Adrenal gland (tissue), 12 donors: ENCODE results near the gene CLEC11A. TPM values are rescaled to one million over a fixed set of nuclear protein-coding genes. Genes with fewer than 3 reads are reported as not detected.

Experiments
- DNase-seq, 7 donors: peaks; one replicate each; pipeline ENCODE4 v3.0.0-alpha.2; 2019 to 2020
- H3K27ac ChIP-seq, 5 donors: fragments of 200-600 bp; sonication (generic) in 4 of 5; 1 replicate in 3 of 5; 2 replicates in 2 of 5; pipeline versions ENCODE4 v1.5.1 to v1.8.0; 2016 to 2020; ENCODE audit warnings: mild to moderate bottlenecking in 1 of 5
- H3K27me3 ChIP-seq: fragments of 200-600 bp; 2 replicates; pipeline ENCODE4 v1.8.0; 2021
- H3K36me3 ChIP-seq, 2 donors: fragments of 200-600 bp; replicated peaks in 1 of 2; 1 replicate in 1 of 2; 2 replicates in 1 of 2; pipeline versions ENCODE4 v1.5.1 to v1.8.0; 2018 to 2022
- H3K4me1 ChIP-seq, 2 donors: fragments of 200-600 bp; replicated peaks in 1 of 2; 1 replicate in 1 of 2; 2 replicates in 1 of 2; pipeline versions ENCODE4 v1.5.1 to v1.8.0; 2018 to 2021
- H3K4me3 ChIP-seq, 4 donors: fragments of 200-600 bp; sonication (generic) in 3 of 4; one replicate each; pipeline ENCODE4 v1.5.1; 2016 to 2018
- H3K9me3 ChIP-seq, 3 donors: fragments of 200-600 bp; sonication (generic) in 1 of 3; replicated peaks in 1 of 3; 1 replicate in 2 of 3; 2 replicates in 1 of 3; pipeline versions ENCODE4 v1.5.1 to v1.8.0; 2016 to 2021
- CTCF ChIP-seq, 6 experiments: fragments of 450-650 bp in 4 of 6; fragments of 200-600 bp in 2 of 6; sonication (generic) in 1 of 6; IDR thresholded peaks; 1 replicate in 5 of 6; 2 replicates in 1 of 6; pipeline versions ENCODE4 v1.5.1 to v1.8.0; 2016 to 2021; ENCODE audit warnings: antibody characterized with exemption in 6 of 6, mild to moderate bottlenecking in 2 of 6, moderate library complexity in 1 of 6
- POLR2A ChIP-seq, 2 donors: fragments of 450-650 bp; IDR thresholded peaks; one replicate each; pipeline ENCODE4 v1.6.1; 2017; ENCODE audit warnings: antibody characterized with exemption in 2 of 2, mild to moderate bottlenecking in 2 of 2, moderate library complexity in 1 of 2
- WGBS, 4 donors: extraction: QIAGEN DNeasy Blood & Tissue Kit in 2 of 4; methylation state at CpG; one replicate each; pipeline versions ENCODE4 v1.1.5 to v1.1.7; 2013 to 2017; 5-methylcytosine and 5-hydroxymethylcytosine counted together
- intact Hi-C, 2 donors: fragments of 100-400 bp; cut with DNase I; formaldehyde crosslinking; loops; one replicate each; pipeline versions ENCODE4 v1.14.1 to v1.15.0; 2022 to 2023
- polyA plus RNA-seq, 3 donors: library from polyadenylated mRNA; stranded (reverse); fragments of 200-250 nt in 2 of 3; fragments of 350-450 nt in 1 of 3; fragmentation: Illumina TruSeq in 1 of 3; extraction: RNeasy Lipid Tissue Mini Kit (QIAGEN cat#74804) in 1 of 3; gene quantifications; one replicate each; pipeline ENCODE4 v1.2.3, GENCODE V29; 2013 to 2014
- total RNA-seq, 9 donors: library from RNA; depleted of rRNA in 4 of 9; stranded (reverse); fragments of >200 nt in 4 of 9; fragments of 120-200 nt in 1 of 9; fragmentation: NEBNext Ultra II Directional in 1 of 9; extraction: Animal tissue kit (Norgen Biotek cat#: 25700) in 1 of 9; gene quantifications; one replicate each; pipeline versions ENCODE4 v1.1.0 to v1.2.4, GENCODE V29; 2013 to 2023
- donor health status: healthy with polysubstance abuse.
- donor health status: Bipolar disorder and iron deficiency.
- donor health status: DM: yes; HTN: yes; CAD: no.
- donor health status: DM: no; HTN: no; CAD: no.
- donor health status: DM: no; HTN: no; CAD: no.
- donor health status: DM: yes; HTN: yes; CAD: no.

CLEC11A gene
- total and polyA plus RNA-seq, 12 donors, result 1.6 to 53.8 (median 26.6) TPM

GRCh38 chr19:50717026-50717723 is 6.0 kb upstream of the CLEC11A start:
- intact Hi-C loops, result loop anchor here in 1 of 2 donors (10.0 kb wide), 1 partner anchor 208 kb away; no protein-coding TSS in a partner anchor
- H3K27me3 ChIP-seq, result no peaks in the 10 kb centered on the region
- peak in 1 of 7 donors; percentile 30 for DNase-seq
- H3K36me3 ChIP-seq, result no peaks in the 10 kb centered on the region
- no peaks in the 10 kb centered on the region for H3K9me3 ChIP-seq
- no peak overlapping the region for H3K27ac ChIP-seq
- H3K4me3 ChIP-seq, result no peak overlapping the region
- TF ChIP-seq CTCF (IDR thresholded peaks at IDR 0.05) (no peak), POLR2A (IDR thresholded peaks at IDR 0.05) (no peak)
- H3K4me1 ChIP-seq, result peaks cover 13 to 33% of the 10 kb centered on the region in 2 donors
- WGBS, 4 donors, result 43 to 57% (median 50%) methylated on average over 12 to 23 of the region's 23 CpGs

DNA sequence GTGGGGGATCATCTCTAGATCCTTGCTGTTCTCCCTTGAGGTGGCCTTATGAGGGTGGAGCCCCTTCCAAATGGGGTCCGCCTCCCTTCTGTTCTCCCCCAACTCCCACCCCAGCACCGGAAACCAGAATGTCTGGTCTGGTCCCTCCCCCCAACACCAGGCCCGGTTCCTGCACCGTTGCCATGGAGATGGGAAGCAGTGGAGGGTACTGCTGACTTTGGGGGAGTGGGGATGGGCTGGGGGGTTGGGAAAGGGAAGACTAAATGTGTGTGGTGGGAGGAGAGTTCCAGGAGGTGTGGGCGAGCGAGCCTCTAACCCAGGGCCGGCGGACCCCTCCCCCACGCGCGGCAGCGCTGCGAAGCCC is 5.3 kb upstream of the CLEC11A start:
- Histone ChIP-seq H3K27ac (no peak overlapping the region), H3K9me3 (no peaks in the 10 kb centered on the region), H3K4me3 (peak overlapping the region in 1 of 4 donors; percentile 57), H3K4me1 (peaks cover 13 to 33% of the 10 kb centered on the region in 2 donors), H3K27me3 (no peaks in the 10 kb centered on the region), H3K36me3 (no peaks in the 10 kb centered on the region)
- intact Hi-C loops, result loop anchor here in 1 of 2 donors (10.0 kb wide), 1 partner anchor 207 kb away; no protein-coding TSS in a partner anchor
- 14 to 17% (median 16%) methylated on average over 5 to 13 of the region's 13 CpGs for WGBS, 4 donors
- no peak for TF ChIP-seq POLR2A (IDR thresholded peaks at IDR 0.05)
- no peak for TF ChIP-seq CTCF (IDR thresholded peaks at IDR 0.05)
- DNase-seq, result no peak

DNA sequence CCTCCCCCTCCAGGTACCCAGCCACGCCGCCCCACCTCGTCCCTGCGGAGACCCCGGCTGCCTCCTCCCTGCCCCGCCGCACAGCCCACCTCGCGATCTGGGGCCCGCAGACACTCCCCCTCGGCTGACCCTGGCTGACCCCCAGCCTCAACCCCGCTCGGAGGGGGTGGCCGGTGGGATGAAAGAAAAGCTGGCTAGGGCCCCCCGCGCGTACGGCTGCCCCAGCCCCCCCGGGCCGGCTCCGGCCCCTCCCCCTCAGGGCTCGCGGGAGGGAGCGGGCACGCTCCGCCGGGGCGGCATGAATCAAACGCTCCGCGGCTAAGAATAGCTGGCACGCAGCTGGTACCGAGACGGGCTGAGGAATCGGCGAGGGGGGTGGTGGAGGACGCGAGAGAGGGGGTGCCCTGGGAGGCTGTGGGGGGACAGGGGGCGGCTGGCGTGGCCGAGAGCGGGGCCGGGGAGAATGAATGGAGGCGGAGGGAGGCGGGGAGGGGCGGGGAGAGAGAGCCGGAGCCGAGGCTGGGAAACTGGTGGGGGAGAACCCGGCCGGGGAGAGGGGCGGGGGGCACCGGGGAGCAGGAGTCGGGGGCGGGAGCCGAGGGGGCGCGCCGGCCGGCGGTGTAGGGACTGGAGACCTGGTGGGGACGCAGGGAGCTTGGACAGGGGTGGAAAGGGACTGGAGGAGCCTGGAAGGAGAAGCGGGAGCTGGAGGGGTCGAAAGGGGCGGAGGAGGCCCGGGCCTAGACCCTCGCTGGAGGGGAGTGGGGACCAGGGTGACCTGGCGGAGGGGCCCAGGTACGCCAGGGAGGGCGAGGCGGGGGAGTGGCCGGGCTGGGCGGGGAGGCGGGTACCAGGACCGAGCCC is 4.7 kb upstream of the CLEC11A start:
- H3K4me1 ChIP-seq, result peaks cover 13 to 33% of the 10 kb centered on the region in 2 donors
- DNase-seq, result peak in 4 of 7 donors; percentile 35 to 69 (median 47)
- H3K4me3 ChIP-seq, result peak overlapping the region in 2 of 4 donors; percentile 9 to 57
- no peak overlapping the region for H3K27ac ChIP-seq
- no peaks in the 10 kb centered on the region for H3K36me3 ChIP-seq
- no peak for TF ChIP-seq POLR2A (IDR thresholded peaks at IDR 0.05)
- TF ChIP-seq CTCF (IDR thresholded peaks at IDR 0.05), result no peak
- intact Hi-C loops, result loop anchor here in 1 of 2 donors (10.0 kb wide), 1 partner anchor 206 kb away; no protein-coding TSS in a partner anchor
- 1 to 2% (median 1%) methylated on average over 20 to 74 of the region's 74 CpGs for WGBS, 4 donors
- H3K27me3 ChIP-seq, result no peaks in the 10 kb centered on the region
- H3K9me3 ChIP-seq, result no peaks in the 10 kb centered on the region

- DNase-seq, result no peak
- intact Hi-C loops, result loop anchor here in 1 of 2 donors (10.0 kb wide), 1 partner anchor 206 kb away; no protein-coding TSS in a partner anchor
- Histone ChIP-seq H3K4me1 (peaks cover 13 to 35% of the 10 kb centered on the region in 2 donors), H3K9me3 (no peaks in the 10 kb centered on the region), H3K4me3 (peak overlapping the region in 1 of 4 donors; percentile 57), H3K27ac (peak overlapping the region in 1 of 5 donors; percentile 73), H3K27me3 (no peaks in the 10 kb centered on the region), H3K36me3 (no peaks in the 10 kb centered on the region)
- WGBS, 4 donors, result 1 to 2% methylated on average over 19 to 30 of the region's 30 CpGs; no CpG with 5 or more reads in 2 of the 4 donors
- TF ChIP-seq CTCF (IDR thresholded peaks at IDR 0.05) (no peak), POLR2A (IDR thresholded peaks at IDR 0.05) (no peak)
These were observed 4.1 kb upstream of the CLEC11A start for GRCh38 chr19:50719119-50719435.
